HepG2 (cell line): Measurements from ENCODE around the gene ZNF451. TPM values are rescaled to one million over a fixed set of nuclear protein-coding genes. Genes with fewer than 3 reads are reported as not detected.

ENCODE experiments used
- EED ChIP-seq: sonication (generic); formaldehyde crosslinking; IDR thresholded peaks from 2 replicates; pipeline ENCODE4 v1.5.0; 2020; ENCODE audit warnings: mild to moderate bottlenecking, missing genetic modification reagents
- FOXO1 ChIP-seq: sonication (generic); formaldehyde crosslinking; IDR thresholded peaks from 2 replicates; pipeline ENCODE4 v1.4.0; 2020; ENCODE audit warnings: missing genetic modification reagents
- GTF3A ChIP-seq: sonication (generic); formaldehyde crosslinking; conservative IDR thresholded peaks from 2 replicates; pipeline ENCODE4 v1.4.0; 2020; ENCODE audit warnings: mild to moderate bottlenecking, missing genetic modification reagents
- SALL2 ChIP-seq: sonication (generic); formaldehyde crosslinking; IDR thresholded peaks from 2 replicates; pipeline ENCODE4 v1.8.1; 2023; ENCODE audit warnings: mild to moderate bottlenecking, missing genetic modification reagents, inconsistent platforms
- SP5 ChIP-seq: IDR thresholded peaks from 2 replicates; pipeline ENCODE4 v1.6.1; 2016; ENCODE audit warnings: low read depth, borderline replicate concordance
- ZFAT ChIP-seq: sonication (generic); formaldehyde crosslinking; conservative IDR thresholded peaks from 2 replicates; pipeline ENCODE4 v1.8.1; 2023; ENCODE audit warnings: missing genetic modification reagents, inconsistent platforms
- ZKSCAN8 ChIP-seq: IDR thresholded peaks from 2 replicates; pipeline ENCODE4 v1.6.1; 2016; ENCODE audit warnings: borderline replicate concordance, missing genetic modification reagents, missing compliant biosample characterization
- ZNF160 ChIP-seq: sonication (generic); formaldehyde crosslinking; IDR thresholded peaks from 2 replicates; pipeline ENCODE4 v1.8.0; 2022; ENCODE audit warnings: mild to moderate bottlenecking, inconsistent platforms, missing genetic modification reagents
- ZNF234 ChIP-seq: sonication (generic); formaldehyde crosslinking; conservative IDR thresholded peaks from 2 replicates; pipeline ENCODE4 v1.5.1; 2020; ENCODE audit warnings: mild to moderate bottlenecking, missing genetic modification reagents
- ZNF382 ChIP-seq: sonication (generic); formaldehyde crosslinking; IDR thresholded peaks from 2 replicates; pipeline ENCODE4 v1.5.0; 2020; ENCODE audit warnings: missing genetic modification reagents, mild to moderate bottlenecking, borderline replicate concordance
- ZNF598 ChIP-seq: sonication (generic); formaldehyde crosslinking; IDR thresholded peaks from 2 replicates; pipeline ENCODE4 v1.5.1; 2020; ENCODE audit warnings: mild to moderate bottlenecking, missing genetic modification reagents, borderline replicate concordance
- polyA plus RNA-seq, 8 experiments: library from polyadenylated mRNA; depleted of rRNA in 3 of 8; stranded (reverse) in 7 of 8; unstranded in 1 of 8; fragments of >200 nt; fragmentation: Illumina TruSeq in 4 of 8; extraction: Trizol in 4 of 8; gene quantifications; 2 replicates each; pipeline versions ENCODE4 v1.2.1 to v1.2.3, GENCODE V29; 2011 to 2016; ENCODE audit warnings: low read depth in 4 of 8, missing spikeins in 1 of 8, mixed read lengths in 1 of 8; ENCODE audit not compliant: insufficient read depth in 1 of 8
- total RNA-seq, 5 experiments: library from RNA; depleted of rRNA; stranded (reverse); fragments of >200 nt; fragmentation: Illumina TruSeq; extraction: Trizol; gene quantifications; 2 replicates each; pipeline ENCODE4 v1.2.3, GENCODE V29; 2016; ENCODE audit warnings: low read depth in 1 of 5
- TF ChIP-seq, protein P1 (sequence below): sonication (generic); formaldehyde crosslinking; IDR thresholded peaks from 2 replicates; pipeline ENCODE4 v1.4.0; 2020; ENCODE audit warnings: low read depth, missing genetic modification reagents
- TF ChIP-seq, protein P2 (sequence below): sonication (generic); formaldehyde crosslinking; IDR thresholded peaks from 2 replicates; pipeline ENCODE4 v1.8.1; 2023; ENCODE audit warnings: mild to moderate bottlenecking, missing genetic modification reagents
- TF ChIP-seq, protein P3 (sequence below): sonication (generic); formaldehyde crosslinking; IDR thresholded peaks from 2 replicates; pipeline ENCODE4 v1.4.0; 2020; ENCODE audit warnings: missing genetic modification reagents, borderline replicate concordance
- TF ChIP-seq, protein P4 (sequence below): sonication (generic); formaldehyde crosslinking; IDR thresholded peaks from 2 replicates; pipeline ENCODE4 v1.9.0; 2022; ENCODE audit warnings: missing genetic modification reagents, mild to moderate bottlenecking, borderline replicate concordance
- TF ChIP-seq, protein P5 (sequence below): sonication (generic); formaldehyde crosslinking; conservative IDR thresholded peaks from 2 replicates; pipeline ENCODE4 v1.4.0; 2020; ENCODE audit warnings: missing genetic modification reagents

ZNF451 gene
- total and polyA plus RNA-seq, 2 of the 13 experiments (the other 11 are each of a cell fraction or from before 2014, with no cell fraction given), result 32.1 to 65.7 TPM

DNA sequence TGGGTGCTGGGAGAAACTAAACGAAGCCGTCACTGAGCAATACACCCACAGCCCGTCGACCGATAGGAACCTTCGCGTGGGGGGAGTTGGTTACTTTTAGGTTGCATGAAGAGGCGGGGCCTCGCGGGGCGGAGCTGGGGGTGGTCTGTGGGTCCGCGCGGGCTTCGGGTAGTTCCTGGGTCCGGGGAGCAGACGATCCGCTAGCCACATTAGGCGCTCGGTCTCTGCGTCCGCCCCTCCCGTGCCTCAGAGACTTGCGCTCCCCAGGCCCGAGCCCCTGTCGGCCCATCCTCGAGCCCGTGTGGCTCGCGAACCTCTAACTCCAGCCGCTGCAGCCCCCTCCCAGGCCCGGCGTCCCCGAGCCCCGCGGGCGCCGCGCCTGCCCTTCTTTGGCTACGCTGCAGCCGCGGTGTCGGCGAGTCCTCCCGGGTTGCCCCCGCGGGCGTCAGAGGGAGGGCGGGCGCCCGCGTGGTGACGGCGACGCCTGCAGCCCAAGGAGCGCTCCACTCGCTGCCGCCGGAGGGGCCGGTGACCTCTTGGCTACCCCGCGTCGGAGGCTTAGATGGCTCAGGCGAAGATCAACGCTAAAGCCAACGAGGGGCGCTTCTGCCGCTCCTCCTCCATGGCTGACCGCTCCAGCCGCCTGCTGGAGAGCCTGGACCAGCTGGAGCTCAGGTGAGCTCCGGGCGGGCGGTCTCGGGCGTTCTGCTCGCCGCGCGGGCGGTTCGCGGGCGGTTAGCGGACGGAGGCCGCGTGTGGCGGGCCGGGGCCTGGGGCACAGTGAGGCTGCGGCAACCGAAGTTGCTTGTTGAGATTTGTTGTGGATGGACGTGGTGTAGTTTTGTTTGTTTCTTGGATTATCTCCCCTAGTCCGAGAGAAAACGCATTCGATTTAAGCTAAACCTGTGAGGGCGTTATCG is 82.4 kb downstream of the ZNF451 start, which contains the start of gene BAG2 (continued):
- TF ChIP-seq, protein P1, sequence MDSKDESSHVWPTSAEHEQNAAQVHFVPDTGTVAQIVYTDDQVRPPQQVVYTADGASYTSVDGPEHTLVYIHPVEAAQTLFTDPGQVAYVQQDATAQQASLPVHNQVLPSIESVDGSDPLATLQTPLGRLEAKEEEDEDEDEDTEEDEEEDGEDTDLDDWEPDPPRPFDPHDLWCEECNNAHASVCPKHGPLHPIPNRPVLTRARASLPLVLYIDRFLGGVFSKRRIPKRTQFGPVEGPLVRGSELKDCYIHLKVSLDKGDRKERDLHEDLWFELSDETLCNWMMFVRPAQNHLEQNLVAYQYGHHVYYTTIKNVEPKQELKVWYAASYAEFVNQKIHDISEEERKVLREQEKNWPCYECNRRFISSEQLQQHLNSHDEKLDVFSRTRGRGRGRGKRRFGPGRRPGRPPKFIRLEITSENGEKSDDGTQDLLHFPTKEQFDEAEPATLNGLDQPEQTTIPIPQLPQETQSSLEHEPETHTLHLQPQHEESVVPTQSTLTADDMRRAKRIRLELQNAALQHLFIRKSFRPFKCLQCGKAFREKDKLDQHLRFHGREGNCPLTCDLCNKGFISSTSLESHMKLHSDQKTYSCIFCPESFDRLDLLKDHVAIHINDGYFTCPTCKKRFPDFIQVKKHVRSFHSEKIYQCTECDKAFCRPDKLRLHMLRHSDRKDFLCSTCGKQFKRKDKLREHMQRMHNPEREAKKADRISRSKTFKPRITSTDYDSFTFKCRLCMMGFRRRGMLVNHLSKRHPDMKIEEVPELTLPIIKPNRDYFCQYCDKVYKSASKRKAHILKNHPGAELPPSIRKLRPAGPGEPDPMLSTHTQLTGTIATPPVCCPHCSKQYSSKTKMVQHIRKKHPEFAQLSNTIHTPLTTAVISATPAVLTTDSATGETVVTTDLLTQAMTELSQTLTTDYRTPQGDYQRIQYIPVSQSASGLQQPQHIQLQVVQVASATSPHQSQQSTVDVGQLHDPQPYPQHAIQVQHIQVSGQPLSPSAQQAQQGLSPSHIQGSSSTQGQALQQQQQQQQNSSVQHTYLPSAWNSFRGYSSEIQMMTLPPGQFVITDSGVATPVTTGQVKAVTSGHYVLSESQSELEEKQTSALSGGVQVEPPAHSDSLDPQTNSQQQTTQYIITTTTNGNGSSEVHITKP (CRISPR knock-in tag), result peak; percentile 98
- TF ChIP-seq SP5 (CRISPR knock-in tag), result peak; percentile 61
- TF ChIP-seq, protein P2, sequence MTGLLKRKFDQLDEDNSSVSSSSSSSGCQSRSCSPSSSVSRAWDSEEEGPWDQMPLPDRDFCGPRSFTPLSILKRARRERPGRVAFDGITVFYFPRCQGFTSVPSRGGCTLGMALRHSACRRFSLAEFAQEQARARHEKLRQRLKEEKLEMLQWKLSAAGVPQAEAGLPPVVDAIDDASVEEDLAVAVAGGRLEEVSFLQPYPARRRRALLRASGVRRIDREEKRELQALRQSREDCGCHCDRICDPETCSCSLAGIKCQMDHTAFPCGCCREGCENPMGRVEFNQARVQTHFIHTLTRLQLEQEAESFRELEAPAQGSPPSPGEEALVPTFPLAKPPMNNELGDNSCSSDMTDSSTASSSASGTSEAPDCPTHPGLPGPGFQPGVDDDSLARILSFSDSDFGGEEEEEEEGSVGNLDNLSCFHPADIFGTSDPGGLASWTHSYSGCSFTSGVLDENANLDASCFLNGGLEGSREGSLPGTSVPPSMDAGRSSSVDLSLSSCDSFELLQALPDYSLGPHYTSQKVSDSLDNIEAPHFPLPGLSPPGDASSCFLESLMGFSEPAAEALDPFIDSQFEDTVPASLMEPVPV (CRISPR knock-in tag), result peak; percentile 94; the same call in 1 of the 2 replicates
- TF ChIP-seq ZNF598, result peak; percentile 94
- no peak for TF ChIP-seq ZKSCAN8
- TF ChIP-seq, protein P3, sequence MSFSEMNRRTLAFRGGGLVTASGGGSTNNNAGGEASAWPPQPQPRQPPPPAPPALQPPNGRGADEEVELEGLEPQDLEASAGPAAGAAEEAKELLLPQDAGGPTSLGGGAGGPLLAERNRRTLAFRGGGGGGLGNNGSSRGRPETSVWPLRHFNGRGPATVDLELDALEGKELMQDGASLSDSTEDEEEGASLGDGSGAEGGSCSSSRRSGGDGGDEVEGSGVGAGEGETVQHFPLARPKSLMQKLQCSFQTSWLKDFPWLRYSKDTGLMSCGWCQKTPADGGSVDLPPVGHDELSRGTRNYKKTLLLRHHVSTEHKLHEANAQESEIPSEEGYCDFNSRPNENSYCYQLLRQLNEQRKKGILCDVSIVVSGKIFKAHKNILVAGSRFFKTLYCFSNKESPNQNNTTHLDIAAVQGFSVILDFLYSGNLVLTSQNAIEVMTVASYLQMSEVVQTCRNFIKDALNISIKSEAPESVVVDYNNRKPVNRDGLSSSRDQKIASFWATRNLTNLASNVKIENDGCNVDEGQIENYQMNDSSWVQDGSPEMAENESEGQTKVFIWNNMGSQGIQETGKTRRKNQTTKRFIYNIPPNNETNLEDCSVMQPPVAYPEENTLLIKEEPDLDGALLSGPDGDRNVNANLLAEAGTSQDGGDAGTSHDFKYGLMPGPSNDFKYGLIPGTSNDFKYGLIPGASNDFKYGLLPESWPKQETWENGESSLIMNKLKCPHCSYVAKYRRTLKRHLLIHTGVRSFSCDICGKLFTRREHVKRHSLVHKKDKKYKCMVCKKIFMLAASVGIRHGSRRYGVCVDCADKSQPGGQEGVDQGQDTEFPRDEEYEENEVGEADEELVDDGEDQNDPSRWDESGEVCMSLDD, result 0 out of 2 replicates have a peak, but pooled peaks have one; percentile 42
- TF ChIP-seq SALL2 (CRISPR knock-in tag), result peak; percentile 98
- no peak for TF ChIP-seq ZNF234
- TF ChIP-seq FOXO1 (CRISPR knock-in tag), result no peak
- TF ChIP-seq ZFAT, result peak; percentile 93; the same call in 1 of the 2 replicates
- peak; percentile 73; the same call in 1 of the 2 replicates for TF ChIP-seq ZNF160
- TF ChIP-seq, protein P4, sequence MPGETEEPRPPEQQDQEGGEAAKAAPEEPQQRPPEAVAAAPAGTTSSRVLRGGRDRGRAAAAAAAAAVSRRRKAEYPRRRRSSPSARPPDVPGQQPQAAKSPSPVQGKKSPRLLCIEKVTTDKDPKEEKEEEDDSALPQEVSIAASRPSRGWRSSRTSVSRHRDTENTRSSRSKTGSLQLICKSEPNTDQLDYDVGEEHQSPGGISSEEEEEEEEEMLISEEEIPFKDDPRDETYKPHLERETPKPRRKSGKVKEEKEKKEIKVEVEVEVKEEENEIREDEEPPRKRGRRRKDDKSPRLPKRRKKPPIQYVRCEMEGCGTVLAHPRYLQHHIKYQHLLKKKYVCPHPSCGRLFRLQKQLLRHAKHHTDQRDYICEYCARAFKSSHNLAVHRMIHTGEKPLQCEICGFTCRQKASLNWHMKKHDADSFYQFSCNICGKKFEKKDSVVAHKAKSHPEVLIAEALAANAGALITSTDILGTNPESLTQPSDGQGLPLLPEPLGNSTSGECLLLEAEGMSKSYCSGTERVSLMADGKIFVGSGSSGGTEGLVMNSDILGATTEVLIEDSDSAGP (CRISPR knock-in tag), result peak; percentile 97
- TF ChIP-seq EED (CRISPR knock-in tag), result peak; percentile 93
- TF ChIP-seq, protein P5, sequence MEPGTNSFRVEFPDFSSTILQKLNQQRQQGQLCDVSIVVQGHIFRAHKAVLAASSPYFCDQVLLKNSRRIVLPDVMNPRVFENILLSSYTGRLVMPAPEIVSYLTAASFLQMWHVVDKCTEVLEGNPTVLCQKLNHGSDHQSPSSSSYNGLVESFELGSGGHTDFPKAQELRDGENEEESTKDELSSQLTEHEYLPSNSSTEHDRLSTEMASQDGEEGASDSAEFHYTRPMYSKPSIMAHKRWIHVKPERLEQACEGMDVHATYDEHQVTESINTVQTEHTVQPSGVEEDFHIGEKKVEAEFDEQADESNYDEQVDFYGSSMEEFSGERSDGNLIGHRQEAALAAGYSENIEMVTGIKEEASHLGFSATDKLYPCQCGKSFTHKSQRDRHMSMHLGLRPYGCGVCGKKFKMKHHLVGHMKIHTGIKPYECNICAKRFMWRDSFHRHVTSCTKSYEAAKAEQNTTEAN (CRISPR knock-in tag), result peak; percentile 72; the same call in 1 of the 2 replicates
- TF ChIP-seq GTF3A, result no peak; the same call in 1 of the 2 replicates
- TF ChIP-seq ZNF382, result no peak
